HTR-8/SVneo (cell line): Measurements from ENCODE around the gene LNPEP.

Experiments used
- DNase-seq: peaks from one replicate; pipeline ENCODE4 v3.0.0; 2011; ENCODE audit warnings: low spot score, mixed read lengths; ENCODE audit not compliant: insufficient read length
- FAIRE-seq: peaks from 2 replicates; lab custom pipeline; 2011; peaks lifted over from hg19 to GRCh38; lab: Jason Lieb, UNC

LNPEP gene

GRCh38 chr5:97043511-97043910, 107.6 kb downstream of the LNPEP start:
- FAIRE-seq (no peak), DNase-seq (no peak)

GRCh38 chr5:97044052-97044451, 108.2 kb downstream of the LNPEP start:
- DNase-seq, result peak; percentile 9
- no peak for FAIRE-seq

- peak; percentile 21 for DNase-seq
- FAIRE-seq, result no peak
Observed at GRCh38 chr5:97046270-97046982, 110.5 kb downstream of the LNPEP start.

- FAIRE-seq (peak; percentile 23), DNase-seq (no peak)
Observed at GRCh38 chr5:97047076-97047475, 111.2 kb downstream of the LNPEP start.

- no peak for FAIRE-seq
- no peak for DNase-seq
Observed at GRCh38 chr5:97049175-97049574, 113.3 kb downstream of the LNPEP start.

- DNase-seq (no peak), FAIRE-seq (no peak)
Observed at GRCh38 chr5:97056263-97056662, 120.4 kb downstream of the LNPEP start.

- no peak for FAIRE-seq
- no peak for DNase-seq
Observed at GRCh38 chr5:97062046-97062445, 126.2 kb downstream of the LNPEP start.

GRCh38 chr5:97063251-97063650, 127.4 kb downstream of the LNPEP start:
- no peak for DNase-seq
- FAIRE-seq, result no peak

GRCh38 chr5:97065475-97065874, 129.6 kb downstream of the LNPEP start:
- DNase-seq, result peak; percentile 12

GRCh38 chr5:97067296-97067850, 131.5 kb downstream of the LNPEP start:
- no peak for FAIRE-seq
- DNase-seq, result no peak

More at GRCh38 chr5:97065475-97065874, 129.6 kb downstream of the LNPEP start:
- no peak for FAIRE-seq

GRCh38 chr5:97070234-97070633, 134.4 kb downstream of the LNPEP start:
- FAIRE-seq (no peak), DNase-seq (no peak)

- FAIRE-seq, result no peak
- DNase-seq, result no peak
Observed at GRCh38 chr5:97071101-97071500, 135.2 kb downstream of the LNPEP start.

- FAIRE-seq, result no peak
- no peak for DNase-seq
Observed at GRCh38 chr5:97071993-97072392, 136.1 kb downstream of the LNPEP start.

- FAIRE-seq (no peak), DNase-seq (no peak)
Observed at GRCh38 chr5:97072696-97073095, 136.8 kb downstream of the LNPEP start.

GRCh38 chr5:97073420-97073819, 137.5 kb downstream of the LNPEP start:
- no peak for FAIRE-seq
- no peak for DNase-seq

- FAIRE-seq, result no peak
Observed at GRCh38 chr5:97074859-97075489, 139.1 kb downstream of the LNPEP start.

GRCh38 chr5:97075649-97076048, 139.8 kb downstream of the LNPEP start:
- no peak for FAIRE-seq
- no peak for DNase-seq

More at GRCh38 chr5:97074859-97075489, 139.1 kb downstream of the LNPEP start:
- no peak for DNase-seq

- FAIRE-seq (no peak), DNase-seq (no peak)
Observed at GRCh38 chr5:97076098-97076497, 140.2 kb downstream of the LNPEP start.

GRCh38 chr5:97077246-97077645, 141.4 kb downstream of the LNPEP start:
- no peak for FAIRE-seq

GRCh38 chr5:97078958-97079743, 143.3 kb downstream of the LNPEP start:
- DNase-seq, result no peak
- no peak for FAIRE-seq

More at GRCh38 chr5:97077246-97077645, 141.4 kb downstream of the LNPEP start:
- no peak for DNase-seq
